Adrenal gland (tissue), 5 donors: ENCODE results near the gene MARCHF9.

Source experiments
- POLR2A ChIP-seq, 2 donors: fragments of 450-650 bp; IDR thresholded peaks; one replicate each; pipeline ENCODE4 v1.6.1; 2017; ENCODE audit warnings: antibody characterized with exemption in 2 of 2, mild to moderate bottlenecking in 2 of 2, moderate library complexity in 1 of 2
- TF ChIP-seq, protein P1 (sequence below), 6 experiments: fragments of 450-650 bp in 4 of 6; fragments of 200-600 bp in 2 of 6; sonication (generic) in 1 of 6; IDR thresholded peaks; 1 replicate in 5 of 6; 2 replicates in 1 of 6; pipeline versions ENCODE4 v1.5.1 to v1.8.0; 2016 to 2021; ENCODE audit warnings: antibody characterized with exemption in 6 of 6, mild to moderate bottlenecking in 2 of 6, moderate library complexity in 1 of 6
- donor health status: DM: no; HTN: no; CAD: no.

- TF ChIP-seq, protein P1, sequence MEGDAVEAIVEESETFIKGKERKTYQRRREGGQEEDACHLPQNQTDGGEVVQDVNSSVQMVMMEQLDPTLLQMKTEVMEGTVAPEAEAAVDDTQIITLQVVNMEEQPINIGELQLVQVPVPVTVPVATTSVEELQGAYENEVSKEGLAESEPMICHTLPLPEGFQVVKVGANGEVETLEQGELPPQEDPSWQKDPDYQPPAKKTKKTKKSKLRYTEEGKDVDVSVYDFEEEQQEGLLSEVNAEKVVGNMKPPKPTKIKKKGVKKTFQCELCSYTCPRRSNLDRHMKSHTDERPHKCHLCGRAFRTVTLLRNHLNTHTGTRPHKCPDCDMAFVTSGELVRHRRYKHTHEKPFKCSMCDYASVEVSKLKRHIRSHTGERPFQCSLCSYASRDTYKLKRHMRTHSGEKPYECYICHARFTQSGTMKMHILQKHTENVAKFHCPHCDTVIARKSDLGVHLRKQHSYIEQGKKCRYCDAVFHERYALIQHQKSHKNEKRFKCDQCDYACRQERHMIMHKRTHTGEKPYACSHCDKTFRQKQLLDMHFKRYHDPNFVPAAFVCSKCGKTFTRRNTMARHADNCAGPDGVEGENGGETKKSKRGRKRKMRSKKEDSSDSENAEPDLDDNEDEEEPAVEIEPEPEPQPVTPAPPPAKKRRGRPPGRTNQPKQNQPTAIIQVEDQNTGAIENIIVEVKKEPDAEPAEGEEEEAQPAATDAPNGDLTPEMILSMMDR (IDR thresholded peaks at IDR 0.05): no peak
- TF ChIP-seq POLR2A (IDR thresholded peaks at IDR 0.05): no peak
Observed at GRCh38 chr12:57720606-57721595, 34.0 kb upstream of the MARCHF9 start.
